ENCODE results near the gene RAP2B.
"Not testable (repeated sequence)": the region's sequence is repeated elsewhere in the genome, so short reads cannot be mapped to it uniquely, and the experiment has no call there.

RAP2B gene

DNA sequence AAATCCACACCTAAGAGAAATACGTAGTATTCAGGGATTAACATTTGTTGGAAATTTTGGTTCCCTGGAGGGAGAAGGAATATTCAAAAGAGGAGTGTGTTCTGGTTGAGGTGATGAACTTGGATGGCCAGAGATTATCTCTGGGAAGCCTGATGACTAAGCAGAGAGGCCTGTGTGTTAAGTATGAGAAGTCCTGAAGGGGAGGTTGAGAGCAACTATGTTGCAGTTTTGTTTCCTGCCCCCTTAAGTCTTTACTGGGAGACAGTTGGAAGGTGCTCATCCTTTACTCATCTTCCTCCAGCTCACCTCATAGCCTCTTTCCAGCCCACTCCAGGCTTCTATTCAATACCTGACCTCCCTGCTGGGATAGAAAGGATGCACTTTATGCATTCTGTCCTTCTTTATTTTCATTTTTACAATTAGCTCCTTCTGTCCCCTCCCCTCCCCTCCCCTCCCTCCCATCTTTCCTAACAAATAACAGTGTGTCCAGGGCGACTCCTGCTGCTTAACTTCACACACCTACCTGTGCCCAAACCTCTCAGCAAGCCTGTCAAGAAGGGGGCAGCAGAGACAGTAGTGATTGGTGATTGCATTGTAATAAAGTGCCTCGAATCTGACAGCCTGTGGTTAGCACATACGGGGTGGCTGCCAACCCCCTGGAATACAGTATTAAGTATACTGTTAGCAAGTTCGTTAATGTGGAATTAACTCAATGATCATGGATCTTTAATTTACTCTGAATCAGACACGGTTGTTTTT, 11.9 kb downstream of the RAP2B start:
- no peak for TF ChIP-seq CTCF (IDR thresholded peaks at IDR 0.05; ENCODE audit: borderline replicate concordance, insufficient read depth, low read depth, low read length)
- no peak overlapping the region for H3K4me3 ChIP-seq (ENCODE audit: low read depth, low read length)

GRCh38 chr3:153176197-153176596, 14.2 kb downstream of the RAP2B start:
- no peak overlapping the region for H3K4me3 ChIP-seq (ENCODE audit: low read depth, low read length)
- TF ChIP-seq CTCF (IDR thresholded peaks at IDR 0.05; ENCODE audit: borderline replicate concordance, insufficient read depth, low read depth, low read length) = no peak

DNA sequence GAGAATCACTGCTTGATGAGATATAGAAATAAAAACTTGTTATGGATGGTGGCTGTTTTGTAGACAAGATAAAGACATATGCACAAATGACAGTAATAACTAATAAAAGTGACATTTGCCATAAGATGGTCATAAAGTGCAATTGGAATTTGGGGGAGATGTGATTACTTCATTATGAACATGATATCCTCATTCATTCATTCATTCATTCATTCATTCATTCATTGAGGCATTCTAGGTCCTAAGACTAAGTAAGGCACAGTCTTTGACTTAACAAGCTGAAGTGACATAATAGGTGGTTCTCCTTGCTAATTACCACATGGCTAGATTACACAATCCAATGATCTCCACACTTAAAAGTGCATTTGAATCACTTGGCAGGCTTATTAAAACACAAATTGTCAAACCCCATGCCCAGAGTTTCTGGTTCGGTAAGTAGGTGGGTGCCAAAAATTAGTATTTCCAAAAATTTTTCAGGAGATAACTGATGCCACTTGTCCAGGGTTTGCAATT, 18.9 kb downstream of the RAP2B start:
- no peak overlapping the region for H3K4me3 ChIP-seq (ENCODE audit: low read depth, low read length)
- TF ChIP-seq CTCF (IDR thresholded peaks at IDR 0.05; ENCODE audit: borderline replicate concordance, insufficient read depth, low read depth, low read length) = no peak

DNA sequence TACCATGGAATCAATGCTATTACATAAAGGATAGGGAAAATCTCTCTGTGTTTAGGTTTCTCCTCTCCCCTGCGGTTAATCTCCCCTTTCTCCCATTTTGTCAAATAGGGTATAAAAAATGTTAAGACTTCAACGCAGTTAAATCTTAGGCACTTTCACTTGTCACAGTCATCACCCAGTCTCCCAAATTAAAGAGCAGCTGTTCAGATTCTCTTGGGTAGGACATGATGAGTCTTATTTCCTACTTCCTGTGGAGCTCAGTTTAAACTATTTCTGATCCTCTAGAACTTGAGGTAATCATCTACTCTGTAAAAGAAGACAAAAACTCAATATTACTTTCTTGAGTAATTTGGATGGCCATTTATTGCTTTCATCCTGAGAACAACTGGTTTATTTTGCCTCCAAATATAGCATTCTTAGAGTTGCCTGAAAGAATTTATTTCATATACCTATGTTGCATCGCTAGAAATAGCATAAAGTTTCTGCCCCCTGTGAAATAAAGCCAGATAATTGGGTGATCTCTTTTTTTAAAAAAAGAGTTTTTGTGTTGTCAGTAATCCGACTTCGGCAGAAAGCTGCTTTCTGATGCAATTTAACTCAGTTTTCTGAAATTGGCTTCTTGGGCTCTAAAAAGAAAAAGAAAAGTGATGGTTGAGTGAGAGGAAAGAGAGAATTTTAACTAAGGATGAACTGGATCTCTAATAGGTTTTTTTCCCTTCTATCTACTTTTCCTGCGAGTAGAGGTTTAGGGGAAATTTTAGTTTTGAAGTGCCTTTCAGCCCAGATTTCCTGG, 20.7 kb downstream of the RAP2B start:
- no peak overlapping the region for H3K4me3 ChIP-seq (ENCODE audit: low read depth, low read length)
- TF ChIP-seq CTCF (IDR thresholded peaks at IDR 0.05; ENCODE audit: borderline replicate concordance, insufficient read depth, low read depth, low read length) = no peak

DNA sequence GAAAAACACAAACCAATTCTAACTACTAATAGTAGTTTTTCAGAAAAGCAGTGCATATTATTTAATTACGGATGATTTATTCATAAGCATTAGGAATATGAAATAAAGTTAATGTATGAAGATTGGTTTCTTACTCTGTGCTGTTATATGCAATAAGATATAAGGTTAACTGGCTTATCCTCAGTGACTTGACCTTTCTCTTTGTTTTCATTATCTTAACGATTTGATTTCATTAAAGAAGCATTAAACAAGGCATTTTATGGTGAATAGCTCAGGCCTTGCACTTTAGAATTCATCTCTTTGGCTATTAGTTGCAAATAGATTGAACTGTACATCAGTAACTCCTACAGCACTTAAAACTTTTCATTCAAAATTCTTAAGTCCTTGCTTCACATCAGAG, 28.9 kb downstream of the RAP2B start:
- no peak for TF ChIP-seq CTCF (IDR thresholded peaks at IDR 0.05; ENCODE audit: borderline replicate concordance, insufficient read depth, low read depth, low read length)
- H3K4me3 ChIP-seq (ENCODE audit: low read depth, low read length) = no peak overlapping the region

DNA sequence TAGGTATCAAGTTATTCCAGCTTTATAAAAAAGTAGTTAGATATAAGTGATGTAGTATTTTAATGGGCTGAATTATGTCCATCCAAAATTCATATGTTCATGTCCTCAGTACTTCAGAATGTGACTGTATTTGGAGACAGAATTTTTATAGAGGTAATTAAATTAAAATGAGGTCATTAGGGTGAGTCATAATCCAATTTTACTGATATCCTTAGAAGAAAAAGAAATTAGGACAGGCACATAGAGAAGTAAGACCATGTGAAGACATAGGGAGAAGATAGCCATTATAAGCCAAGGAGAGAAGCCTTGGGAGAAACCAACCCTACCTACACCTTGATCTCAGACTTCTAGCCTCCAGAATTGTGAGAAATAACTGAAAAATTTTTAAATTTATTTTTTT, 30.3 kb downstream of the RAP2B start:
- no peak overlapping the region for H3K4me3 ChIP-seq (ENCODE audit: low read depth, low read length)
- TF ChIP-seq CTCF (IDR thresholded peaks at IDR 0.05; ENCODE audit: borderline replicate concordance, insufficient read depth, low read depth, low read length) = no peak

DNA sequence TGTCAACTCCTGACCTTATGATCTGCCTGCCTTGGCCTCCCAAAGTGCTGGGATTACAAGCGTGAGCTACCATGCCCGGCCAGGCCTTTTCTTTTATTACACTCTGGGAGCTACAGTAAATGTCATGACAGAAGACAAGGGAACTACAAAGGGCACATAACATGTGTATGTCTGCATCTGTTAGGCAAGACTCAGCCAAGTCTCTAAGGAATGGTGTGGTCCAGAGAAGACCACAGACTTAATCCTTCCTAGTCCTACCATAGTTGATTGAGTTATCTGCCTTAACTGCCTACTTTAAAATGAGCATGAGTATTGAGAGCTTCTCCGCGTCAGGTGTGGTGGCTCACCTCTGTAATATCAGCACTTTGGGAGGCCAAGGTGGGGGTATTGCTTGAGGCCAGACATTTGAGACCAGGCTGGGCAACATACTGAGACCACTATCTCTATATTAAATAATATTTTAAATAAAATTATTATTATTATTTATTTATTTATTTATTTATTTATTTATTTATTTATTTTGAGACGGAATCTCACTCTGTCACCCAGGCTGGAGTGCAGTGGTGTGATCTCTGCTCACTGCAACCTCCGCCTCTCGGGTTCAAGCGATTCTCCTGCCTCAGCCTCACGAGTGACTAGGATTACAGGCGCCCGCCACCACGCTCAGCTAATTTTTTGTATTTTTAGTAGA, 31.9 kb downstream of the RAP2B start:
- H3K4me3 ChIP-seq (ENCODE audit: low read depth, low read length) = not testable (repeated sequence)

Measured in GM12875 (cell line).